A549 (cell line): ENCODE results near the gene HACE1. TPM values are rescaled to one million over a fixed set of nuclear protein-coding genes. Genes with fewer than 3 reads are reported as not detected.

Experiments
- ATAC-seq, 2 experiments: fragments of 200-7000 bp in 1 of 2; fragments of >200 bp in 1 of 2; cut with Nextera tagmentation in 1 of 2; cut with Tn5 transposase in 1 of 2; 3 replicates each; pipeline versions ENCODE4 v1.8.0 to v1.9.1; 2018 to 2020; ENCODE audit warnings: mild to moderate bottlenecking in 1 of 2, moderate library complexity in 1 of 2
- CTCF ChIA-PET: fragments of 300-600 bp; sonication (Branson Sonifier 250); formaldehyde crosslinking; extraction: SDS; loops from one replicate; lab custom pipeline; 2021; ENCODE audit warnings: antibody characterized with exemption, inconsistent platforms; lab: Yijun Ruan, JAX
- POLR2A ChIA-PET: fragments of 350-600 bp; formaldehyde crosslinking; extraction: SDS; loops from one replicate; lab custom pipeline; 2021; ENCODE audit warnings: antibody characterized with exemption, inconsistent platforms; lab: Yijun Ruan, JAX
- DNase-seq, 2 experiments: peaks; one replicate each; pipeline versions ENCODE4 v3.0.0 to v3.0.0-alpha.2; 2011 to 2016; ENCODE audit warnings: low read depth in 1 of 2, low spot score in 1 of 2
- FAIRE-seq: peaks from 2 replicates; lab custom pipeline; 2011; peaks lifted over from hg19 to GRCh38; lab: Jason Lieb, UNC
- H3K27ac ChIP-seq, 2 experiments: fragments of >200 bp; sonication (Bioruptor Twin); formaldehyde crosslinking; 3 replicates each; pipeline ENCODE4 v1.5.1; 2016 to 2017
- H3K4me1 ChIP-seq: fragments of >200 bp; sonication (Bioruptor Twin); formaldehyde crosslinking; 3 replicates; pipeline ENCODE4 v1.6.1; 2016
- H3K4me2 ChIP-seq: fragments of >200 bp; sonication (Bioruptor Twin); formaldehyde crosslinking; 3 replicates; pipeline ENCODE4 v1.6.1; 2016
- H3K4me3 ChIP-seq: fragments of >200 bp; sonication (Bioruptor Twin); formaldehyde crosslinking; 3 replicates; pipeline ENCODE4 v1.5.1; 2016
- H3K9me3 ChIP-seq: fragments of >200 bp; sonication (Bioruptor Twin); formaldehyde crosslinking; 3 replicates; pipeline ENCODE4 v1.6.1; 2016
- ATOH8 ChIP-seq: fragments of 250-450 bp; sonication (Bioruptor Pico); IDR thresholded peaks from 2 replicates; pipeline ENCODE4 v1.5.0; 2020; ENCODE audit warnings: low read depth, mild to moderate bottlenecking, moderate library complexity
- BCL3 ChIP-seq: fragments of >200 bp; sonication (Bioruptor Twin); formaldehyde crosslinking; IDR thresholded peaks from 3 replicates; pipeline ENCODE4 v1.6.1; 2016
- CHD2 ChIP-seq: fragments of 150-350 bp; IDR thresholded peaks from 2 replicates; pipeline ENCODE4 v1.6.1; 2014; ENCODE audit warnings: low read length; ENCODE audit not compliant: partially characterized antibody
- CHD4 ChIP-seq: fragments of 200-600 bp; sonication (generic); IDR thresholded peaks from 2 replicates; pipeline ENCODE4 v1.6.1; 2016; ENCODE audit warnings: antibody characterized with exemption, mild to moderate bottlenecking, borderline replicate concordance
- E2F6 ChIP-seq: IDR thresholded peaks from 2 replicates; pipeline ENCODE4 v1.6.1; 2012; ENCODE audit warnings: low read depth, borderline replicate concordance
- EHMT2 ChIP-seq: fragments of 200-600 bp; sonication (generic); IDR thresholded peaks from 2 replicates; pipeline ENCODE4 v1.6.1; 2016; ENCODE audit warnings: antibody characterized with exemption, low read depth, mild to moderate bottlenecking, moderate library complexity
- FOSB ChIP-seq: fragments of 250-450 bp; sonication (Bioruptor Pico); IDR thresholded peaks from 2 replicates; pipeline ENCODE4 v1.5.0; 2020; ENCODE audit warnings: mild to moderate bottlenecking, moderate library complexity
- HOXA7 ChIP-seq: fragments of 250-450 bp; sonication (Bioruptor Pico); IDR thresholded peaks from 2 replicates; pipeline ENCODE4 v1.5.0; 2020; ENCODE audit warnings: mild to moderate bottlenecking, moderate library complexity
- JUN ChIP-seq, 2 experiments: fragments of >200 bp; sonication (Bioruptor Twin); formaldehyde crosslinking; IDR thresholded peaks; 2 replicates in 1 of 2; 3 replicates in 1 of 2; pipeline ENCODE4 v1.6.1; 2016 to 2017
- KDM5A ChIP-seq: fragments of 200-600 bp; sonication (generic); IDR thresholded peaks from 2 replicates; pipeline ENCODE4 v1.6.1; 2016; ENCODE audit warnings: antibody characterized with exemption, mild to moderate bottlenecking
- MAFK ChIP-seq: fragments of 450-650 bp; IDR thresholded peaks from 2 replicates; pipeline ENCODE4 v1.6.1; 2014; ENCODE audit not compliant: partially characterized antibody
- NPAS2 ChIP-seq: fragments of 250-450 bp; sonication (Bioruptor Pico); IDR thresholded peaks from 2 replicates; pipeline ENCODE4 v1.8.0; 2022; ENCODE audit warnings: mild to moderate bottlenecking, moderate library complexity, borderline replicate concordance
- PBX3 ChIP-seq: IDR thresholded peaks from 2 replicates; pipeline ENCODE4 v1.6.1; 2012
- RCOR1 ChIP-seq: fragments of 150-350 bp; IDR thresholded peaks from 2 replicates; pipeline ENCODE4 v1.6.1; 2014; ENCODE audit warnings: antibody characterized with exemption, low read length, low read depth
- TFCP2L1 ChIP-seq: fragments of 250-450 bp; sonication (Bioruptor Pico); IDR thresholded peaks from 2 replicates; pipeline ENCODE4 v1.5.0; 2021; ENCODE audit warnings: mild to moderate bottlenecking
- ZC3H11A ChIP-seq: fragments of 450-650 bp; IDR thresholded peaks from 2 replicates; pipeline ENCODE4 v1.6.1; 2014; ENCODE audit warnings: antibody characterized with exemption, mild to moderate bottlenecking
- ZNF302 ChIP-seq: fragments of 250-450 bp; sonication (Bioruptor Pico); IDR thresholded peaks from 2 replicates; pipeline ENCODE4 v1.9.0; 2021; ENCODE audit warnings: inconsistent platforms, mild to moderate bottlenecking, moderate library complexity
- WGBS: methylation state at CpG from one replicate; pipeline ENCODE4 v1.1.6; 2017; ENCODE audit errors: missing lambda C conversion rate; 5-methylcytosine and 5-hydroxymethylcytosine counted together
- polyA plus RNA-seq, 4 experiments: library from polyadenylated mRNA; depleted of rRNA in 3 of 4; stranded (reverse); fragments of >200 nt; fragmentation: RNase III in 1 of 4; extraction: RNeasy Plus Mini Kit Qiagen cat#74134 plus additional on column Dnase treatment in 1 of 4; gene quantifications; 2 replicates in 3 of 4; 3 replicates in 1 of 4; pipeline ENCODE4 v1.2.3, GENCODE V29; 2011 to 2017

HACE1 gene
- polyA plus RNA-seq, 2 of the 4 experiments (the other 2 are of a cell fraction), result 3.4 to 9.7 TPM

DNA sequence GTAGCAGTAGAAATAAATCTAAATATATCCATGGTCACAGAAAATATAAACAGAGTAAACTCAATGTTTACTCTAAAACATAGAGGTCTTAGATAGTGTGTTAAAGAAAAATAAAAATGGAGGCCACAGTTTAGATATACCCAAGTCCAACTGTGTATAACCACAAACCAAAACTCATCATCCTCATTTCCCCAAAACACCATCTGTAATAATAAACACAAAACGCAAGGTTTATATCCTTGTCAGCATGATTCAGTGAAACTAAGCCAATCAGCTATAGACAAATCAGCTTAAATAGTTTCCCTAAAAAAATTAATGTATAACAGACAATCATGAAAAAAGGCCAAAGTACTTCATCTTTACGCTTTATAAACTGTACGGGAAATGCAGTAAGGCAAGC lies 2.7 kb upstream of the HACE1 start:
- Histone ChIP-seq H3K9me3 (no peaks in the 10 kb centered on the region), H3K4me2 (no peak overlapping the region), H3K4me1 (peaks cover 6% of the 10 kb centered on the region; the same call in 1 of the 3 replicates), H3K4me3 (no peak overlapping the region), H3K27ac (no peak overlapping the region)
- no peak for FAIRE-seq
- WGBS, result 76% methylated on average over 3 of the region's 3 CpGs
- ChIA-PET POLR2A (no interaction called here), CTCF (no interaction called here)
- no peak for ATAC-seq
- DNase-seq, result no peak
- TF ChIP-seq ZNF302 (CRISPR knock-in tag) (no peak), MAFK (no peak)

DNA sequence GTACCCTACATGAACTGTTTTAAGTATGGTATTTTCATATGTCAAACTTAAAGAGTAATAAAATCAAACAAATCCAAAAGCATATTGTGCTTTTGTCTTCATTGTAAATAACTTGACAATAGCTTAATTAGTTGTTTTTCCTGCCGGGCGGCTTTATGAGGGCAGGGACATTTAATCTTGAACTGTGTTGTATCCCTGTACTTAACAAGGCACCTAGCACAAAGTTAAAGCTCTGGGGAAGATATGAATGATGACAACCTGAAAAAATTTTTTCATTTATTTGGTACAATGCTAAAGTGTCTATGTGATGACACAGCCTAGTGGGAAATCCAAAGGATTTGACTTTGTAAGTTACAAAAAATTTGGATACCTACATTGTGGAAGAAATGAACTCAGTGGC lies 502 bp upstream of the HACE1 start:
- peaks cover 6% of the 10 kb centered on the region; the same call in 1 of the 3 replicates for H3K4me1 ChIP-seq
- no peak for FAIRE-seq
- ChIA-PET POLR2A (interaction anchor here (1.5 kb wide), 1 partner anchor 97 kb away, joined by 15 read pairs; the partner anchor contains the start of gene LIN28B), CTCF (interaction anchor here (1.0 to 1.5 kb wide), 3 partner anchors 9 to 218 kb away, joined by 4 to 6 read pairs (median 4); no protein-coding TSS in a partner anchor)
- ATAC-seq, result no peak
- H3K9me3 ChIP-seq, result no peaks in the 10 kb centered on the region
- peak overlapping the region; percentile 64 for H3K4me3 ChIP-seq
- peak overlapping the region; percentile 66 for H3K4me2 ChIP-seq
- TF ChIP-seq RCOR1 (no peak), E2F6 (no peak), KDM5A (no peak), ATOH8 (CRISPR knock-in tag) (no peak), NPAS2 (CRISPR knock-in tag) (no peak), ZC3H11A (no peak), JUN (IDR thresholded peaks at IDR 0.05) (no peak), TFCP2L1 (CRISPR knock-in tag) (no peak), PBX3 (no peak)
- H3K27ac ChIP-seq, result peak overlapping the region; percentile 80 to 87; a peak in 5 of 6 replicates
- no peak for DNase-seq
- 98% methylated on average over 2 of the region's 2 CpGs for WGBS

DNA sequence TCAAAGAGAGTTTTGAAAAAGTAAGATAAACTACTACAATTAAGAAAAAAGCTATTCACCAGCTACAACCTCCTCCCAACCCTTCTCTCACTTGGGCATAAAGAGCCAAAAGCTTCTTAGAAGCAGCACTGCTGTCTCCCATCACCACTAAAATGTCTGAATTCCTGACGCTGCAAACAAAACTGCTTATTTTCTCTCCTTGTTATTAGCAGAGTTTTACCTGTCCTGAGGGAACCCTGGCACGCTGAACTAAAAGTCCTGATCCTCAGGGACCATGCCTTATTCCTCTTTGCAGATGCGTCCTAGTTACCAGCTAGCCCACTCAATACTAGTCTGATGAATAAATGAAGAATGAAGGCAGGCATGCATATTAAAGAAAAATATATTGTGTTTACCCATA lies 1.1 kb downstream of the HACE1 start:
- CTCF ChIA-PET, result interaction anchor here (1.1 to 1.6 kb wide), 4 partner anchors 7 to 219 kb away, joined by 3 to 6 read pairs (median 4); no protein-coding TSS in a partner anchor
- peak overlapping the region; percentile 80 to 87; a peak in 4 of 6 replicates for H3K27ac ChIP-seq
- FAIRE-seq (no peak), DNase-seq (no peak), ATAC-seq (no peak)
- peak overlapping the region; percentile 90 for H3K4me2 ChIP-seq
- POLR2A ChIA-PET, result interaction anchor here (1.5 kb wide), 1 partner anchor 99 kb away, joined by 15 read pairs; the partner anchor contains the start of gene LIN28B
- peaks cover 6% of the 10 kb centered on the region; the same call in 1 of the 3 replicates for H3K4me1 ChIP-seq
- no peak for TF ChIP-seq HOXA7 (CRISPR knock-in tag)
- TF ChIP-seq CHD4, result no peak
- no peak for TF ChIP-seq E2F6
- no peak for TF ChIP-seq BCL3
- TF ChIP-seq FOSB (CRISPR knock-in tag), result no peak
- no peak for TF ChIP-seq CHD2
- no peak for TF ChIP-seq EHMT2
- no peak for TF ChIP-seq TFCP2L1 (CRISPR knock-in tag)
- no peak for TF ChIP-seq RCOR1
- H3K4me3 ChIP-seq, result peak overlapping the region; percentile 64
- 41% methylated on average over 3 of the region's 3 CpGs for WGBS
- H3K9me3 ChIP-seq, result no peaks in the 10 kb centered on the region
